ENCODE results near the gene FKBP2. TPM values are rescaled to one million over a fixed set of nuclear protein-coding genes. Genes with fewer than 3 reads are reported as not detected.

FKBP2 gene
- total and polyA plus RNA-seq, 2 of the 13 experiments (the other 11 are each of a cell fraction or from before 2014, with no cell fraction given) = 30.1 to 53.3 TPM

DNA sequence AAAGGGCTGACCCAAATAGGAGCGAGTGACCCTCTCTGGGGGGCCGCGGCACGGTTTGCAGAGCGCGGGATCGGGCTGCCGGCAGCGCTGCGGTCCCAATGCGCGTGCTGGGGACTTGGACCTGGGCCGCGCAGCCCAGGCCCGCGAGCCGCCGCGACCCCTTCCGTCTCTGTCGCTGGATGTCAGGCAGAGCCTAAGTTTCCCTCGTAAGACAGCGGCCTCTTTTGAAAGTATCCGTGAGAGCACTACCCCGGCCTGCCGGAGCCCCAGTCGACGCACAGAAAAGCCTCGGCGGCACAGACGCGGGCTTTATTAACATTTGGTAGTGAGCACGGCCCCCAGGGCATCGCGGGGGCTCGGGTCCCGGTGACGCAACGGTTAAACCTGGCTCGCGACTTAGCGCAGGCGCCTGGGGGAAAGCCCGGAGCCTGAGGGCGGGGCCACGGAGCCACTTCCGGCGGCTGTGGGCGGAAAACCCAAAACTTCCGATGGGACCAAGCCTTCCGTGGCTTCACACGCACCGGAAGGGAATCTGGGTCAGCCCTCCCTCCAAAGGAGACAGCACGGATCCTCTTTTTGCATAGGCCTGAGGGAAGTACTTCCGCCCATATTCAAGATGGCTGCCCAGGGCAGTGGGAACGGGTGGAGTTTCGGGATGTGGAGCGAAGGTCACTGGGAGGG is 28.8 kb downstream of the FKBP2 start (continued):
- TF ChIP-seq, protein P1, sequence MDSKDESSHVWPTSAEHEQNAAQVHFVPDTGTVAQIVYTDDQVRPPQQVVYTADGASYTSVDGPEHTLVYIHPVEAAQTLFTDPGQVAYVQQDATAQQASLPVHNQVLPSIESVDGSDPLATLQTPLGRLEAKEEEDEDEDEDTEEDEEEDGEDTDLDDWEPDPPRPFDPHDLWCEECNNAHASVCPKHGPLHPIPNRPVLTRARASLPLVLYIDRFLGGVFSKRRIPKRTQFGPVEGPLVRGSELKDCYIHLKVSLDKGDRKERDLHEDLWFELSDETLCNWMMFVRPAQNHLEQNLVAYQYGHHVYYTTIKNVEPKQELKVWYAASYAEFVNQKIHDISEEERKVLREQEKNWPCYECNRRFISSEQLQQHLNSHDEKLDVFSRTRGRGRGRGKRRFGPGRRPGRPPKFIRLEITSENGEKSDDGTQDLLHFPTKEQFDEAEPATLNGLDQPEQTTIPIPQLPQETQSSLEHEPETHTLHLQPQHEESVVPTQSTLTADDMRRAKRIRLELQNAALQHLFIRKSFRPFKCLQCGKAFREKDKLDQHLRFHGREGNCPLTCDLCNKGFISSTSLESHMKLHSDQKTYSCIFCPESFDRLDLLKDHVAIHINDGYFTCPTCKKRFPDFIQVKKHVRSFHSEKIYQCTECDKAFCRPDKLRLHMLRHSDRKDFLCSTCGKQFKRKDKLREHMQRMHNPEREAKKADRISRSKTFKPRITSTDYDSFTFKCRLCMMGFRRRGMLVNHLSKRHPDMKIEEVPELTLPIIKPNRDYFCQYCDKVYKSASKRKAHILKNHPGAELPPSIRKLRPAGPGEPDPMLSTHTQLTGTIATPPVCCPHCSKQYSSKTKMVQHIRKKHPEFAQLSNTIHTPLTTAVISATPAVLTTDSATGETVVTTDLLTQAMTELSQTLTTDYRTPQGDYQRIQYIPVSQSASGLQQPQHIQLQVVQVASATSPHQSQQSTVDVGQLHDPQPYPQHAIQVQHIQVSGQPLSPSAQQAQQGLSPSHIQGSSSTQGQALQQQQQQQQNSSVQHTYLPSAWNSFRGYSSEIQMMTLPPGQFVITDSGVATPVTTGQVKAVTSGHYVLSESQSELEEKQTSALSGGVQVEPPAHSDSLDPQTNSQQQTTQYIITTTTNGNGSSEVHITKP (CRISPR knock-in tag; IDR thresholded peaks at IDR 0.05; ENCODE audit: low read depth) = 0 out of 2 replicates have a peak, but pooled peaks have one; percentile 46

DNA sequence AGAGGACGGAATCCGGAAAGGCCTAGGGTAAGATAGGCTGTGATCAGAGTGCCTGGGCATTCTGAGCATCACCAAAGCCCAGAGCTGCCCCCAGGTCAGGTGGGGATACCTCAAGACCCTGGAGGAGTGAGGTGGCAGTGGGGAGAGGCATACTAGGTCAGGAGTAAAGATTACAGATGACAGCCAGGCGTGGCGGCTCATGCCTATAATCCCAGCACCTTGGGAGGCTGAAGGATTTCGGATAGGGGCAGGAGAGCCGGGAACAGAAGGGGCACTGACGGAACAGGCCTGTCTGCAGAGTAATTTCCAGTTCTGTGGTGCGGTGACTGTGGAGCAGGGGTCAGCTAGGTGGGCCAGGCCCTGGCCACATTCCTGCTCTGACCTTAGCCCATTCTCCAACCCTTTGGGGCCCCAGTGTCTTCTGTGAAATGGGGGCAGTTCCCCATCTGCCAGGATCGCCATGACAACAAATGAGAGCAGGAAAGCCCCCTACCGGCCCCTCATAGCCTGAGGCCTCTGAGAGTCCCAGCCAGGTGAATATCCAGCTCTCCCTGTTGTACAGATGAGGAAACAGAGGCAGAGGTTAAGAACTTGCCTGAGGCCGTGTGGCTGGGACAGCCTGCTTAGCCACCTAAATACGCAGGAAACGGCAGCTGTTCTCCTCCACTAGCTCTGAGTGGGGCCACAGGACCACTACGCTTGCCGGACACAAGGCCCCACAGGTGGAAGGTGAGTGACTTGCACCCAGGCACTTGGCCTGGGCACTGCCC is 34.3 kb downstream of the FKBP2 start:
- CTCF ChIA-PET (ENCODE audit: low intra/inter-chr PET ratio, low total read pairs) = no interaction called here
- DNase-seq (ENCODE audit: low spot score) = no peak
- no peak overlapping the region for H3K9ac ChIP-seq (ENCODE audit: insufficient read depth, low read depth, low read length)
- intact Hi-C loops (cut with micrococcal nuclease; ENCODE audit: unreplicated experiment) = no loop called here
- in situ Hi-C loops (cut with HindIII; ENCODE audit: extremely low pct_ligation_motif_present, low pct_unique_long_range_greater_than_20kb) = no loop called here
- BruUV-seq (replicated peaks) = no TSS peak
- peaks cover 23% of the 10 kb centered on the region for H3K4me1 ChIP-seq (ENCODE audit: insufficient read depth, low read length)
- no peak overlapping the region for H3K4me3 ChIP-seq (replicated peaks in 1 of 3; ENCODE audit: insufficient read depth in 1 of 3, low read depth in 2 of 3, low read length in 3 of 3)
- POLR2A ChIA-PET = interaction anchor here (0.6 to 1.1 kb wide), 3 partner anchors 29 to 91 kb away, joined by 3 to 6 read pairs (median 3); partner anchors contain the start of gene FKBP2
- no peak overlapping the region for H3K4me2 ChIP-seq (ENCODE audit: low read depth, low read length)
- no peaks in the 10 kb centered on the region for H3K27me3 ChIP-seq (ENCODE audit: control insufficient read depth in 1 of 2, insufficient read depth in 2 of 2, low read length in 2 of 2)
- H2AFZ ChIP-seq (ENCODE audit: low read length) = no peak overlapping the region
- no peak for TF ChIP-seq PITX1 (CRISPR knock-in tag; IDR thresholded peaks at IDR 0.05)
- no peak for TF ChIP-seq KLF13 (CRISPR knock-in tag; IDR thresholded peaks at IDR 0.05)
- peak; percentile 41 for TF ChIP-seq AGO2 (optimal IDR thresholded peaks at IDR 0.05; ENCODE audit: low read depth, low read length)
- H3K79me2 ChIP-seq (ENCODE audit: insufficient read depth, low read length) = peaks cover 9% of the 10 kb centered on the region
- no peak for FAIRE-seq
- WGBS (ENCODE audit: low lambda C conversion rate) = 95% methylated on average over 8 of the region's 15 CpGs
- H4K20me1 ChIP-seq (ENCODE audit: insufficient read depth, low read length) = no peaks in the 10 kb centered on the region
- no peak overlapping the region for H3K27ac ChIP-seq (ENCODE audit: extremely low read length, insufficient read depth, low read length)
- no peak for ATAC-seq
- H3K36me3 ChIP-seq (replicated peaks in 1 of 2; ENCODE audit: control insufficient read depth in 1 of 2, insufficient read depth in 2 of 2, low read length in 2 of 2) = peaks cover 2 to 7% of the 10 kb centered on the region in 2 experiments; a peak in 1 of 5 replicates
- no peaks in the 10 kb centered on the region for H3K9me3 ChIP-seq (ENCODE audit: low read length)

Measured in HepG2 (cell line).